ENCODE measurements around the gene PPP2R5E.

GRCh38 chr14:63477556-63477955 lies 65.6 kb downstream of the PPP2R5E start:
- TF ChIP-seq CTCF (conservative IDR thresholded peaks at IDR 0.05 in 1 of 2, IDR thresholded peaks at IDR 0.05 in 1 of 2; ENCODE audit: low read depth in 1 of 2, low read length in 2 of 2) = no peak
- TF ChIP-seq EZH2 (IDR thresholded peaks at IDR 0.05; ENCODE audit: low read length, missing control alignments) = no peak
